Measurements from ENCODE around the gene TERB2.

- no peak for TF ChIP-seq ZFP3 (CRISPR knock-in tag; IDR thresholded peaks at IDR 0.05)
- TF ChIP-seq, protein P1, sequence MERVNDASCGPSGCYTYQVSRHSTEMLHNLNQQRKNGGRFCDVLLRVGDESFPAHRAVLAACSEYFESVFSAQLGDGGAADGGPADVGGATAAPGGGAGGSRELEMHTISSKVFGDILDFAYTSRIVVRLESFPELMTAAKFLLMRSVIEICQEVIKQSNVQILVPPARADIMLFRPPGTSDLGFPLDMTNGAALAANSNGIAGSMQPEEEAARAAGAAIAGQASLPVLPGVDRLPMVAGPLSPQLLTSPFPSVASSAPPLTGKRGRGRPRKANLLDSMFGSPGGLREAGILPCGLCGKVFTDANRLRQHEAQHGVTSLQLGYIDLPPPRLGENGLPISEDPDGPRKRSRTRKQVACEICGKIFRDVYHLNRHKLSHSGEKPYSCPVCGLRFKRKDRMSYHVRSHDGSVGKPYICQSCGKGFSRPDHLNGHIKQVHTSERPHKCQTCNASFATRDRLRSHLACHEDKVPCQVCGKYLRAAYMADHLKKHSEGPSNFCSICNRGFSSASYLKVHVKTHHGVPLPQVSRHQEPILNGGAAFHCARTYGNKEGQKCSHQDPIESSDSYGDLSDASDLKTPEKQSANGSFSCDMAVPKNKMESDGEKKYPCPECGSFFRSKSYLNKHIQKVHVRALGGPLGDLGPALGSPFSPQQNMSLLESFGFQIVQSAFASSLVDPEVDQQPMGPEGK (CRISPR knock-in tag; IDR thresholded peaks at IDR 0.05; ENCODE audit: borderline replicate concordance), result no peak
- TF ChIP-seq SNAI2 (CRISPR knock-in tag; IDR thresholded peaks at IDR 0.05), result no peak
- no peak for TF ChIP-seq GLIS3 (CRISPR knock-in tag; IDR thresholded peaks at IDR 0.05)
- no peak for TF ChIP-seq ISL1 (CRISPR knock-in tag; IDR thresholded peaks at IDR 0.05)
- TF ChIP-seq CSDC2 (CRISPR knock-in tag; IDR thresholded peaks at IDR 0.05), result 0 out of 2 replicates have a peak, but pooled peaks have one; percentile 47
- no peak for TF ChIP-seq ZNF70 (CRISPR knock-in tag; IDR thresholded peaks at IDR 0.05)
- TF ChIP-seq ZFP30 (CRISPR knock-in tag; IDR thresholded peaks at IDR 0.05), result no peak
- no peak for TF ChIP-seq ZNF565 (CRISPR knock-in tag; conservative IDR thresholded peaks at IDR 0.05; ENCODE audit: low read depth)
- no peak for TF ChIP-seq POU6F1 (CRISPR knock-in tag; IDR thresholded peaks at IDR 0.05; ENCODE audit: borderline replicate concordance, low read depth)
- no peak for TF ChIP-seq ARNTL (CRISPR knock-in tag; IDR thresholded peaks at IDR 0.05; ENCODE audit: borderline replicate concordance, low read depth)
- no peak for TF ChIP-seq ESRRG (CRISPR knock-in tag; IDR thresholded peaks at IDR 0.05)
- TF ChIP-seq PPARA (CRISPR knock-in tag; IDR thresholded peaks at IDR 0.05; ENCODE audit: borderline replicate concordance), result no peak
Observed at GRCh38 chr15:45022871-45023658, 66.6 kb downstream of the TERB2 start, which contains the start of gene SORD.
